A172 (cell line): ENCODE data around the gene PRSS2. TPM values are rescaled to one million over a fixed set of nuclear protein-coding genes. Genes with fewer than 3 reads are reported as not detected.
"Not testable (repeated sequence)": the region's sequence is repeated elsewhere in the genome, so short reads cannot be mapped to it uniquely, and the experiment has no call there.

Source experiments
- DNase-seq: peaks from one replicate; pipeline ENCODE4 v3.0.0-alpha.2; 2015; ENCODE audit warnings: low spot score
- total RNA-seq: library from RNA; depleted of rRNA; stranded (reverse); fragments of >200 nt; shearing (Covaris generic); gene quantifications from 2 replicates; pipeline ENCODE4 v1.2.3, GENCODE V29; 2014

The PRSS2 gene
- total RNA-seq, 1 experiment from 2014 or later = not detected

DNA sequence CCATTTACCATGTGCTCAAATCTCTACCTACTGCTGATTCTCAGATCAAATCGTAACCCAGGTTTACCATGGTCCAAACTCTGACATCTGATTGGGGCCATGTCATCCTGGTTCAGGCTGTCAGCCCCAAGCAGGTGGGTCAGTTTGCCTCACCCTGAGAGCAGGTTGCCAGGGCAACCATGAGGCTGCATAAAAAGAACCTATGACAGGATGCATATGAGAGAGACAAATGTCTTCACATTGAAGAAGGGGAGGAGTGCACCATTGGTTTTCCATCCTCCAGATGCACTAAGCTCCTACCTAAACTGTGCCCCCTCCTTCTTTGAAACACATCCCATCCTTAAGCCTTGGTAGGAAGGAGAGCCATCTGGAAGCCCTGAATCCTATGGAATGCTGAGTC is 11.3 kb upstream of the PRSS2 start:
- no peak for DNase-seq

DNA sequence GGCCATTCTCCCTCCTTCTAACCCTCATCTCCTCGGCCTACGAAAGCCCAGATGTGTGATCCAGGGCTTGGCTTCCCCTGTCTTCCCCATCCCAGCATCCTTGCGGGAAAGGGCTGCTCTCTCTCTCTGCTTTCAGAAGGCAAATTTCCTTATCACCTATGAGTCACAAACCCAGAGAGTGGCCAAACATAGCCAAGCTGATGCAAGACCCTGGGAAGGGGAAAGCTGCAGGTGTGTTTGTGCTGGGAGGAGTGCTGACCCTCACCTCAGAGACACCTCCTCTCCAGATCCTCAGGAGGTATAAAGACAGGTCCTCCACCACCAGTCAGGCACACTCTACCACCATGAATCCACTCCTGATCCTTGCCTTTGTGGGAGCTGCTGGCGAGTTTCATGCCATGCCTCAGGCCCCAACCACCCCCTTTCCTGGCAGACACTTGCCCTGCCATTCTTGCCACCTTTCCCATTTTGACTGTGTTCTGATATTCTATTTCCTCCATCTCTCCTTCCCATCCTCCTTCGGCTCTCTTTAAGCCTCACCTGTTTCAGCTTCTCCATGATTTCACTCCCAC is 10.6 kb upstream of the PRSS2 start:
- DNase-seq = peak; percentile 50

DNA sequence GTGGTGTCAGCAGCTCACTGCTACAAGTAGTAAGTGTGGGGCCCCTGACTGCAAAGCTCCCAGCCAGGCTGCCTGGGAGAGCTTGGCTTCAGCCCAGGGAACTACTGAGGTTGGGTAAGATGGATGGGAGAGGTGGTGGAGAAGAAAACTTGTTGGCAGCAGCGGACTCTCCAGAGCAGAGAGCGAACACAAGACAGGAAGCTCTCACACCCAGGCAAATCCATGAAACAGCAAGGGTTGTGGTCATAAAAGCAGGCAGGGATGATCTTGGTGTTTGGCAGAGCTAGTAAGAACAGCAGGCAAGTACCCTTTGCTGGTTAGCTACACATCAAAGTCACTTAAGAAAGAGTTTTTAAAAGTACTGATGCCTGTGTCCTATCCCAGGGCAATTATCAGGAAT is 9.2 kb upstream of the PRSS2 start:
- not testable (repeated sequence) for DNase-seq

DNA sequence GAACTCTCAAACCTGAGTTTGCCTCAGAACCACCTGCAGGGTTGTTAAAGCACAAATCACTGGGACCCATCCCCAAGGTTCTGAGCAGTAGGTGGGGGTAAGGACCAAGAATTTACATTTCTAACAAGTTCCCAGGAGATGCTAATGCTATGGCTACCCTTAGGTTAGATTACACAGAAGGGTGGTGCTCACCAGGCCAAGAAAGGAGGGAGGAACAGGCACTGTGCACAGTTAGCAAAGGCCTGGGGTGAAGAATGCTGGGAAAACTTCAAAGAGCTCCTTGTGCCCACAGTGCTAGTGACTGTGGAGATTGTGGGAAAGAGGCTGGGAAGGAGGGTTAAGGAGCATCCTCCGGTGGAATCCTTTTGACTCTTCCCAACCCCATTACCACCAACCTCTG is 8.7 kb upstream of the PRSS2 start:
- no peak for DNase-seq

DNA sequence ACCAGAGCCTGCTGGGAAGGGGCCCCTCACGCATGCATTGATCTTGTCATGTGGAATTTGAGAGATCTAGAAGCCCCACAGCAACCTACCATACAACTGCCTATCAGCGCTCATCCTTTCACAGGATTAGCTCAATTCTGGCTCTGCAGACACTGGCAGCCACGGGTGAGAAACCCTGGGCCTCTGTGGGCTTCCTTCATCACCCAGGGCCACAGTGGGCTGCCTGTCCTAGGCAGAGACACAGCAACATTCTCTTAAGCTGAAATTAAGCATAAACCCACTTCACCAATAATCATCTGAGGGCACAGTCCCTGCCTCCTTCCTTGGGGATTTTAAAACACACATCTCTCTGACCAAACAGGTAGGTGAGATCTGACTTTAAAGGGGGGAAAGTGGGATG is 3.3 kb upstream of the PRSS2 start:
- DNase-seq = no peak

DNA sequence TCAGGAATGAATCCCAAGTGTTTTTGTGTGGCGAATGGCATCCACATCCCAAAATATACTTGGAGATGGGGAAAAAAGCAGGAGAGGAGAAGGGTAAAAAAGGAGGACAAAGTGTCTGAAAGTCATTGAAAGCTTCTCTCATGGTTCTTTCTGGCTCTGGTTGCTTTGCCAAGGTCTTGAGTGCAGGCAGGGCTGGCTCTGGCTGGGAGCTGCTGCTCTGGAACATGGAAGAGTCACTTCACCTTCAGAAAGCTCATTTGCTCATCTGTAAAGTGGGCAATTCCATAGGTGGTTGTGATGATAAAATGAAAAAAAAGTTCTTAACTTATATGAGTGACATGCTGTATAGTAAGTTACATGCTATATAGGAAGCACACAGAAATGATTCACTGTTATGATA is 2.9 kb upstream of the PRSS2 start:
- no peak for DNase-seq

DNA sequence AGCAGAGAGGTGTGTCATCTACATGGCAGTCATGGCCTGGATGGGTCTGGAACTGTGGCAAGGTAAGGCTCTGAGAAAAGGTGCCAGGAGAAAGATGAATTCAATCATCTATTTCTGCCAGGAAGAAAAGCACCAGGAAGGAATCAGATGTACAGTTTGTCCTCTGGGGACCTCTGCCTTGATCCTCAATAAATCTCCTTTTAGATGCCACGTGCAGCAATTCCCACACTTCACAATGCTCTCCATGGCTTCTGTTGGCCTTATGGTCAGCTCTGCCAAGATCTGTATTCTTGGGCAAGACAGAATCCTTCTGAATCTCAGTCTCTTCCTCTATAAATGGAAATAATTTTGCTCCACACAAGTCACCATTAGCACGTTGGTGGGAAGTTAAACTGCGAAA is 1.9 kb upstream of the PRSS2 start:
- DNase-seq = not testable (repeated sequence)

DNA sequence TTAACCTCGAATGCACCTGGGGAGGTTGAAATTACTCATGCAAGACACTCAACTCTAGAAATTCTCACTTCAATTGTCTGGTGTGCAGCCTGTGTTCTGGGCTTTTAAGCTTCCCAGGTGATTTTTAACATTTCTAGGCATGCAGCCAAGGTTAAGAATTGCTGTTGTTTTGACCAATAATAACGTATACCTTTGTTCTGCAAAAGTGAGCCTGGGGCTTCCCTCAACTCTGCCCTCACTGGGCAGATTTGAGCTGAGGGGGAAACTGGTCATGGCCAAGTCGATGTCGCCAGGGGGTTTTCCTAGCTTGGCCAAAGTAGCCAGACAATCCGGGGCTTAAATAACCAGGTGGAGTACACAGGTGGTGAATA is 568 bp downstream of the PRSS2 start:
- DNase-seq = no peak

DNA sequence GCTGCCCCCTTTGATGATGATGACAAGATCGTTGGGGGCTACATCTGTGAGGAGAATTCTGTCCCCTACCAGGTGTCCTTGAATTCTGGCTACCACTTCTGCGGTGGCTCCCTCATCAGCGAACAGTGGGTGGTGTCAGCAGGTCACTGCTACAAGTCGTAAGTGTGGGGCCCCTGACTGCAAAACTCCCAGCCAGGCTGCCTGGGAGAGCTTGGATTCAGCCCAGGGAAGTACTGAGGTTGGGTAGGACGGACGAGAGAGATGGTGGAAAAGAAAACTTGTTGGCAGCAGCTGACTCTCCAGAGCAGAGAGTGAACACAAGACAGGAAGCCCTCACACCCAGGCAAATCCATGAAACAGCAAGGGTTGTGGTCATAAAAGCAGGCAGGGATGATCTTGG is 1.3 kb downstream of the PRSS2 start:
- DNase-seq = no peak

DNA sequence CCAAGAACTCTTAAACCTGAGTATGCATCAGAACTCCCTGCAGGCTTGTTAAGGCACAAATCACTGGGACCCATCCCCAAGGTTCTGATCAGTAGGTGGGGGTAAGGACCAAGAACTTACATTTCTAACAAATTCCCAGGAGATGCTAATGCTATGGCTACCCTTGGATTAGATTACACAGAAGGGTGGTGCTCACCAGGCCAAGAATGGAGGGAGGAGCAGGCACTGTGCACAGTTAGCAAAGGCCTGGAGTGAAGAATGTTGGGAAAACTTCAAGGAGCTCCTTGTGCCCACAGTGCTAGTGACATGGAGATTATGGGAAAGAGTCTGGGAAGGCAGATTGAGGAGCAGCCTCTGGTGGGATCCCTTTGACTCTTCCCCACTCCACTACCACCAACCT is 1.9 kb downstream of the PRSS2 start:
- no peak for DNase-seq

DNA sequence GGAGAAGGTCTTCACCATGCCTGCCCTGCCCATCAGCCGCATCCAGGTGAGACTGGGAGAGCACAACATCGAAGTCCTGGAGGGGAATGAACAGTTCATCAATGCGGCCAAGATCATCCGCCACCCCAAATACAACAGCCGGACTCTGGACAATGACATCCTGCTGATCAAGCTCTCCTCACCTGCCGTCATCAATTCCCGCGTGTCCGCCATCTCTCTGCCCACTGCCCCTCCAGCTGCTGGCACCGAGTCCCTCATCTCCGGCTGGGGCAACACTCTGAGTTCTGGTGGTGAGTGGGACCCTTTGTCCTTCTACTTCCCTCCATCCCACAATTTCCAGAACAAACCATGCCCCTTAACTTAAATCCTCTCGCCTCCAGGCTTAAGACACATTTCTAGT is 2.5 kb downstream of the PRSS2 start:
- no peak for DNase-seq

DNA sequence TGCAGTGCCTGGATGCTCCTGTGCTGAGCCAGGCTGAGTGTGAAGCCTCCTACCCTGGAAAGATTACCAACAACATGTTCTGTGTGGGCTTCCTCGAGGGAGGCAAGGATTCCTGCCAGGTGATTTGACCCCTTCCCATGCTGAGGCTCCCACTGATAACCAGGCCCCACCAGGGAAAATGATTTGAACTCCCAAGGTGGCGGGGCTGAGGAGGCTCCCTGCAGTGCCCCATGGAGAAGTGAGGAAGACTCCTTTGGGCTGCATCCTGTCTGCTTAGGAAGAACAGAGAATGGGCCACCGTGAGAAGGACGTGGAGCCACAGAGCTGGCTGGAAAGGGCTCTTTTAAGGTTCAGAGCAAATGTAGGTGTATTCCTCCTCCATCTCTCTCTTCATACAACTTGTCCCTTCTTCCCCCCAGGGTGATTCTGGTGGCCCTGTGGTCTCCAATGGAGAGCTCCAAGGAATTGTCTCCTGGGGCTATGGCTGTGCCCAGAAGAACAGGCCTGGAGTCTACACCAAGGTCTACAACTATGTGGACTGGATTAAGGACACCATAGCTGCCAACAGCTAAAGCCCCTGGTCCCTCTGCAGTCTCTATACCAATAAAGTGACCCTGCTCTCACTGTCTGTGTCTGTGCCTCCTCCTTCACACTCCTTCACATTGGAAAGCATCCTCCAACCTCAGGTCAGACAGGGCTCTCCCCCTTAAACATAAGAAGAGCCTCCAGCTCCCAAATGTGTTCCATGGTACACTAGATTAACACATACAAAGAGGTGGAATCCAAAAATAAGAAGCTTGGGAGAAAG is 3.4 kb downstream of the PRSS2 start:
- DNase-seq = no peak

DNA sequence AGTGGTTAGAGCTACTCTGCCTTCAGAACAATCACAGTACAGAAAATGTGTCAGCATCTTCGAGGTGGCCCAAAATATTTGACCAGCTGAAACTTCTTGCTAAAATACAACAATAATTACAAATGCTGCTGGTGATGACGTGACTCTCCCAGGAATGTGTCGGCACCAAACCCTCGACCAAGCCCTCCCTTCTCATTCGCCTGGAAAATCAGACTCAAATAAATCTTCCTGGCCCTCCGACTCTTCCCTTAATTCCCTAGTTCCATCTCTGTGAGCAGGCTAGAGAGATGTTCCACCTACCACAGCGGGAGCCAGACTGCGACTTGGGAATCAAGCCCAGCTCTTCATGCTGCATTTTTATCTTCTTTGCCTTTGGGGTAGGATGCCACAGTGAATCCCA is 4.1 kb downstream of the PRSS2 start:
- peak; percentile 76 for DNase-seq

DNA sequence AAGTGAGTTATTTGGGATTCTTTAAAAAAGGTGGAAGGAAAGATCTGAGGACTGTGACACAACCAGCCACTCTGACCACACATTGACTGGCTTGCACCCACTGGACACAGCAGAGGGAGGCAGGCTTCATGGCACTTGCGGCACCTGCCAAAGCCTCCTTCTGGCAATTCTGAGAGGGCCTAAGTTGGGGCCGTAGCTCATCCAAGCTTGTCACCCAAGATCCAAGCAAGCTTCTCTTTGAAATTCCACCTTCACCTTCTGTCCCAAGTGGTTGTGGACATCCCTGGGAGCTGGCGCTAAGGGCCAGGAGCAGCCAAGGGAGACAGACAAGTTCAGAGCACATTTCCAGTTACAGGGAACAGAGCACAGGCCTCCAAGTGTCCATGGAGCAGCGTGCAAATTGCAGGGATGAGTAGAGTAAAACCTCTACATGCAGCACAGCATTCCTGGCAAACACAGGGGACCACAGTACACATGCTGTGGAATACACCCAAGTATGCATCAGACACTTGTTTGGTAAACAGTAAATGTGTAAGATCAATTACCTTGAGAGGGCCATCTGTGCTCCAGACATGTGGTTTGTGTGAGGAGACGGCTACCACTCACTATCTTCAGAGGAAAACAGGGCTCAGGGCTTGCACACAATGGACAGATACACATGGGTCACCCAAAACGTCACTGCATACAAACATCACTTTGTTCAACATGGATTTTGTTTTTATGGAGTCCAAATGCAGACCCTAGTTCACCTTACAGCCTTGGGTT is 4.8 kb downstream of the PRSS2 start:
- DNase-seq = not testable (repeated sequence)

DNA sequence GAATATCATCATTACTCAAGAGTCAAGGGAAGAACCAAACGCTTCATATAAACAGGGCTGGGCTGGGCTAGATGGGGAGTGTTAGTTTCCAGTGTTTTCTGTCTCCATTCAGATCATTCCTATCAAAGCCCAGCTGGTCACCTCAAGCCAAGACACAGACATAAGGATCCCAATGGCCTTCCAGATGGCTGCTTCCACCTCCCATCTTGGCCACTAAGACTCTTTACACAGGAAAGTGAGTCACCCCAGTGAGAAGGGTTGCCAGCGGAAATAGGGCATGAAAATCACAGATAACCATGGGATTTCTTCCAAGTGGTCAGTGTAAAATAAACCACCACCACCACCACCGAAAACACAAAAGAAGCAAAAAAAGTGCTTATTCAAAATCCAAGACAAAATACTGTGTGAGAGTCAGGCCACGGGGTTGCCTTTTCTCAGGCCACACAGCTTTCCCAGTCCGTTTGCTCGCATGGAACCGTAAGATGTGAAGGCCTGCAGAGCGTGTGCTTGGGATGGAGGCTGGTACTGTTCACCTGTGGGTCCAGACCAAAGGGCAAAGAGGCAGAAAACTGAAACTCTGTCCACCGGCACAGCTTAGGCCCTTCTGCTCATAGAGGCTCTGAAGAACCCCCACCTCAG is 5.6 kb downstream of the PRSS2 start:
- peak; percentile 88 for DNase-seq

DNA sequence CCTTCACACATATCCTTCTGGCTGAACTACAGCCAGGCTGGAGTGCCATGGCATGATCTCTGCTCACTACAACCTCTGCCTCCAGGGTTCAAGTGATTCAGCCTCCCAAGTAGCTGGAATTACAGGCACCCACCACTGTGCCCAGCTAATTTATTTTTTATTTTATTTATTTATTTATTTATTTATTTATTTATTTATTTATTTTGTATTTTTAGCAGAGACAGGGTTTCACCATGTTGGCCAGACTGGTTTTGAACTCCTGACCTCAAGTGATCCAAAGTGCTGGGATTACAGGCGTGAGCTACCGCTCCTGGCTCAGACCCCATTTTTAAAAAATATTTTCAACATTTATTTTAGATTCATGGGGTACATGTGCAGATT is 6.1 kb downstream of the PRSS2 start:
- DNase-seq = not testable (repeated sequence)

DNA sequence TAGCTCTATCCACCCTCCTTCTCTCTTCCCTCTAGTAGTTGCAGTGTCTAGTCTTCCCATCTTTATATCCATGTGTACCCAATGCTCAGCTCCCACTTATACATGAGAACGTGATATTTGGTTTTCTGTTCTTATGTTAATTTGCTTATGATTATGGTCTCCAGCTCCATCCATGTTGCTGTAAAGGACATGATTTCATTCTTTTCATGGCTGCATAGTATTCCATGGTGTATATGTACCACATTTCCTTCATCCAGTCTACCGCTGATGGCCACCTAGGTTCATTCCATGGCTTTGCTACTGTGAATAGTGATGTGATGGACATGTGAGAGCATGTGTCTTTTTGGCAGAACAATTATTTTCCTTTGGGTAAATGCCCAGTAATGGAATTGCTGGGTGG is 6.5 kb downstream of the PRSS2 start:
- DNase-seq = no peak

DNA sequence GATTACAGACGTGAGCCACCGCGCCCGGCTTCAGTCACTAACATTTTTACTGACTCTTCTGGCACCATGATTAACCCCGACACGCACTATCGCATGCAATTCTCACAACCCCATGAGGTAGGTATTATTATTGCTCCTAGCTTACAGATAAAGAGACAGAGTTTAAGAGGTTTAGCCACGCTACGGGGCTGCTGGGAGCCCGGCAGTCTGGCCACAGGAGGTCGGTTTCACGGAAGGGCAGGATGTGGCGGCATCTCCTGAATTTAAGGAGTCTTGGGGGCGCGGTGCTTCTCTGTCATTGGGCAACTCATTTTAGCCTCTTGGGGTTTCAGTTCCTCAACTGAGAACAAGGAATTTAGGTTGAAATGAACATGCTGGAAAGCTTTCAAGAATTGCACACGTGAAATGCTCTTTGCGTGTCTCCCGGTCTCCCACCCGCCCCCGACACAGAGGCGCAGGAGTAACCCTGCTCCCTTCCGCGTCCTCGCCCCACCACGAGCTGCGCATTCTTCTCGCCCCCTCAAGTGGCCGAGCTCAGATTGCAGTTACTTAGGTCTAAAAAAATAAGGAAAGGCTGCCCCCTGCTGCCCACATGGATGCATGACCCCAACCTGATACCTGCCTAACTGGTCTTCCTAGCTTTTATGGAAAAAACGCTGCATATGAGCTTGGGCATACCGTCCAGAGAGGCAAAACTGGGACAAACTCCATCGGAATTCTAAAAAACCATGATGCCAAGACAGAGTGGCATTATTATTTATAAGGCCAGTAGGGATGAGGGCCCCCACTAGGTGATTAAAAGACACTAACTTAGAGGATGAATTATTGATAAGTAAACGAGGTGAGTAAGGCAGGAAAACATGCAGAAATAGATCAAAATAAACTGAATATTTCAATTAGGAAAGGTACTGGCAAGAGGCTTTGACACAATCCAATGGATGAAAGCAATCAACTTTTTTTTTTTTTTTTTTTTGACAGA is 12.4 kb downstream of the PRSS2 start:
- DNase-seq = peak; percentile 87

DNA sequence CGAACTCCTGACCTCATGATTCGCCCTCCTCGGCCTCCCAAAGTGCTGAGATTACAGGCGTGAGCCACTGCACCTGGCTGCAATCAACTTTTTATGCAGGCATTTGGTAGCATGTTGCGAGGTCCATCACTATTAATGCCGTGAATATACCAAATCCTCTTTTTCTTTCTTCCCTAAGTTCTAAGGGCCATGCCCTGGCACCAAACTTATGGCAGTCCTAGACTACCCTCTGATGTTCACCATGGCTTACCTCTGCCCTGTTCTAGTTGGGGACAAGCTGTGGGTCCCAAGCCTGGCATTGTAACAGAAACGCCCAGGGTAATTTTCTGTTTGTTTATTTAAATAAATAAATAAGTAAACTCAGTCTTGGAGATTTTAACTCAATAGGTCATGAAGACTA is 13.3 kb downstream of the PRSS2 start:
- no peak for DNase-seq

DNA sequence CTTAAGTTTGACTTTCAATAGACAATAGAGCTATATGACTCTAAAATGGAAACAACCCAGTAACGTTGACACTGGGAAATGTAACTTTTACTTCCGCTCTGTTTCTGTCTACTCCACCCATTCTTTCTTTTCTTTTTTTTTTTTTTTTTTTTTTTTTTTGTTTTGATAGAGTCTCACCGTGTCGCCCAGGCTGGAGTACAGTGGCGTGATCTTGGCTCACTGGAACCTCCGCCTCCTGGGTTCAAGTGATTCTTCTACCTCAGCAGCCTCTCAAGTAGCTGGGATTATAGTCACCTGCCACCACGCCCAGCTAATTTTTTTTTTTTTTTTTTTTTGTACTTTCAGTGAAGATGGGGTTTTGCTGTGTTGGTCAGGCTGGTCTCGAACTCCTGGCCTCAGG is 13.9 kb downstream of the PRSS2 start:
- DNase-seq = no peak

DNA sequence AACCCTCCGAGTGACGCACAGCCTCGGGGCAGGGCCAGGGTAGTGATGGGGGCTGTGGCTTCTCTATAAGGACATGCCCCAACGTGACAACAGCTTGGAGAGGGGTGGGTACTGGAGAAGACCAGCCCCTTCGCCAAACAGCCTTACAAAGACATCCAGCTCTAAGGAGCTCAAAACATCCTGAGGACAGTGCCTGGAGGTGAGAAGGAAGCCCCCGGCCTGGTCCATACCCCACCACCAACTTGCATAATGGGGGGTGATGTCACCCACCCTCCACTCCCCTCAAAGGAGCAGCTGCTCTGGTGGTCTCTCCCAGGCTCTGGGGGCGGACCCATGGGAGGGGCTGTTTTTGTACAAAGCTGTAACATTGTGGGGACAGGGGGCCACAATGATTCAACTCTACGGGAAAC is 15.1 kb downstream of the PRSS2 start:
- no peak for DNase-seq
